Neuronal stem cell (in vitro differentiated cells): Measurements from ENCODE around the gene ANOS1.

Experiments
- DNase-seq: peaks from one replicate; pipeline ENCODE4 v3.0.0-alpha.2; 2013; ENCODE audit warnings: low spot score
- H2AFZ ChIP-seq: one replicate; pipeline ENCODE4 v1.6.1; 2013; ENCODE audit warnings: mild to moderate bottlenecking, low read length, inconsistent platforms
- H2AK5ac ChIP-seq: 2 replicates; pipeline ENCODE4 v1.6.1; 2013; ENCODE audit warnings: low read depth, mild to moderate bottlenecking, inconsistent platforms, low read length, moderate library complexity, mixed read lengths
- H2BK120ac ChIP-seq: 2 replicates; pipeline ENCODE4 v1.6.1; 2013; ENCODE audit warnings: low read depth, mild to moderate bottlenecking, inconsistent platforms, low read length, moderate library complexity, mixed read lengths
- H2BK12ac ChIP-seq: one replicate; pipeline ENCODE4 v1.6.1; 2013; ENCODE audit warnings: low read length, inconsistent platforms
- H2BK15ac ChIP-seq: 2 replicates; pipeline ENCODE4 v1.6.1; 2013; ENCODE audit warnings: mild to moderate bottlenecking, low read length, inconsistent platforms, mixed read lengths
- H2BK5ac ChIP-seq: one replicate; pipeline ENCODE4 v1.6.1; 2013; ENCODE audit warnings: inconsistent platforms, mild to moderate bottlenecking, low read length, moderate library complexity
- H3K14ac ChIP-seq: one replicate; pipeline ENCODE4 v1.6.1; 2013; ENCODE audit warnings: low read length, inconsistent platforms
- H3K18ac ChIP-seq: 2 replicates; pipeline ENCODE4 v1.6.1; 2013; ENCODE audit warnings: low read length, inconsistent platforms
- H3K23ac ChIP-seq: 2 replicates; pipeline ENCODE4 v1.6.1; 2013; ENCODE audit warnings: low read depth, mild to moderate bottlenecking, mixed read lengths, low read length, inconsistent platforms; ENCODE audit not compliant: poor library complexity
- H3K27ac ChIP-seq: replicated peaks from 3 replicates; pipeline ENCODE4 v1.5.1; 2013; ENCODE audit warnings: low read length, inconsistent platforms
- H3K27me3 ChIP-seq, 3 experiments: 2 replicates each; pipeline ENCODE4 v1.6.1; 2013; ENCODE audit warnings: low read length in 3 of 3, mild to moderate bottlenecking in 2 of 3, inconsistent platforms in 1 of 3, low read depth in 1 of 3, mixed read lengths in 1 of 3, moderate library complexity in 1 of 3; ENCODE audit not compliant: control insufficient read depth in 3 of 3, insufficient read depth in 3 of 3
- H3K36me3 ChIP-seq, 2 donors: replicated peaks in 1 of 2; 2 replicates each; pipeline ENCODE4 v1.6.1; 2013; ENCODE audit warnings: low read length in 2 of 2; ENCODE audit not compliant: control insufficient read depth in 2 of 2, insufficient read depth in 2 of 2
- H3K4ac ChIP-seq: 2 replicates; pipeline ENCODE4 v1.6.1; 2013; ENCODE audit warnings: inconsistent platforms, mild to moderate bottlenecking, low read length, moderate library complexity
- H3K4me1 ChIP-seq, 2 donors: 1 replicate in 1 of 2; 2 replicates in 1 of 2; pipeline ENCODE4 v1.6.1; 2013; ENCODE audit warnings: low read length in 2 of 2, low read depth in 1 of 2; ENCODE audit not compliant: control insufficient read depth in 2 of 2, insufficient read depth in 1 of 2
- H3K4me2 ChIP-seq: one replicate; pipeline ENCODE4 v1.6.1; 2013; ENCODE audit warnings: mild to moderate bottlenecking, low read length, inconsistent platforms; ENCODE audit not compliant: insufficient read depth, poor library complexity, severe bottlenecking
- H3K4me3 ChIP-seq, 2 donors: 2 replicates each; pipeline ENCODE4 v1.5.1; 2013; ENCODE audit warnings: low read length in 2 of 2, mild to moderate bottlenecking in 2 of 2, inconsistent platforms in 1 of 2, moderate library complexity in 1 of 2
- H3K79me1 ChIP-seq: one replicate; pipeline ENCODE4 v1.6.1; 2013; ENCODE audit warnings: low read depth, mild to moderate bottlenecking, inconsistent platforms, low read length, moderate library complexity
- H3K9ac ChIP-seq: one replicate; pipeline ENCODE4 v1.6.1; 2013; ENCODE audit warnings: mild to moderate bottlenecking, low read depth, low read length, inconsistent platforms; ENCODE audit not compliant: poor library complexity
- H3K9me3 ChIP-seq, 2 donors: replicated peaks in 1 of 2; 2 replicates each; pipeline versions ENCODE3 to v1.6.1; 2013; ENCODE audit warnings: low read length in 2 of 2, mild to moderate bottlenecking in 2 of 2, inconsistent platforms in 1 of 2, low read depth in 1 of 2, mixed read lengths in 1 of 2, moderate library complexity in 1 of 2; ENCODE audit not compliant: control insufficient read depth in 2 of 2, insufficient read depth in 1 of 2
- H4K8ac ChIP-seq: one replicate; pipeline ENCODE4 v1.6.1; 2013; ENCODE audit warnings: low read depth, mild to moderate bottlenecking, inconsistent platforms, low read length, moderate library complexity
- H4K91ac ChIP-seq: one replicate; pipeline ENCODE4 v1.6.1; 2013; ENCODE audit warnings: low read length, low read depth, mild to moderate bottlenecking, inconsistent platforms; ENCODE audit not compliant: poor library complexity
- WGBS, 2 donors: extraction: QIAGEN DNeasy Blood & Tissue Kit; methylation state at CpG; one replicate each; pipeline ENCODE4 v1.1.7; 2013; ENCODE audit warnings: missing lambda C conversion rate in 2 of 2, mixed read lengths in 1 of 2; ENCODE audit not compliant: insufficient read length in 2 of 2, insufficient replicate concordance in 1 of 2; ENCODE audit errors: extremely low coverage in 2 of 2; 5-methylcytosine and 5-hydroxymethylcytosine counted together

ANOS1 gene

DNA sequence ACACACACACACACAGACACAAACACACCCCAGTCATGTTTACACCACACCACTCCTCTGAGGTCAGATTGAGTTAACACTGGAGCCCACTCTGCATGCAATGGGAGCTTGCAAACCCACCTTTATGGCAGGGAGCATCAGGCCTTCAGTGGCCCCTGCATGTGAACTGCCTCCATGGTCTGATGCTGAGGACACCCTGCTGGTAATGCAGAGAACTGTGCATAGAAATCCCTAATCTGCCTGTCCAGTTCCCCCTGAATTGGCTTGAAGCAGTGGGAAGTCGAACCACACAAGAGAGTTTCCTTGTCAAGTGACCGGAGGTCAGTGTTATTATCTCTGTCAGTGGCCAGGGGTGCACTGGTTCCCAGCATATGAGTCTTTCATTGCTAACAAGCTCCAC, 59.8 kb downstream of the ANOS1 start:
- no peak overlapping the region for H3K4me2 ChIP-seq
- no peak overlapping the region for H4K91ac ChIP-seq
- H2BK15ac ChIP-seq: no peak overlapping the region
- no peak overlapping the region for H3K9ac ChIP-seq
- no peak overlapping the region for H3K4ac ChIP-seq
- no peaks in the 10 kb centered on the region for H3K36me3 ChIP-seq
- peaks cover 0 to 13% of the 10 kb centered on the region in 2 donors for H3K4me1 ChIP-seq
- H3K23ac ChIP-seq: no peak overlapping the region
- peaks cover 3% of the 10 kb centered on the region for H3K79me1 ChIP-seq
- DNase-seq: no peak
- H3K9me3 ChIP-seq: no peaks in the 10 kb centered on the region
- H3K27me3 ChIP-seq: peaks cover 0 to 5% (median 0%) of the 10 kb centered on the region in 3 experiments
- H3K4me3 ChIP-seq: no peak overlapping the region
- no peak overlapping the region for H2BK5ac ChIP-seq
- H2AFZ ChIP-seq: no peak overlapping the region
- H3K27ac ChIP-seq: no peak overlapping the region
- H3K18ac ChIP-seq: no peak overlapping the region
- H3K14ac ChIP-seq: no peak overlapping the region
- no CpG with 5 or more reads among the region's 2 CpGs for WGBS, 2 donors
- no peak overlapping the region for H2AK5ac ChIP-seq
- H2BK120ac ChIP-seq: no peak overlapping the region
- no peak overlapping the region for H4K8ac ChIP-seq
- no peak overlapping the region for H2BK12ac ChIP-seq

DNA sequence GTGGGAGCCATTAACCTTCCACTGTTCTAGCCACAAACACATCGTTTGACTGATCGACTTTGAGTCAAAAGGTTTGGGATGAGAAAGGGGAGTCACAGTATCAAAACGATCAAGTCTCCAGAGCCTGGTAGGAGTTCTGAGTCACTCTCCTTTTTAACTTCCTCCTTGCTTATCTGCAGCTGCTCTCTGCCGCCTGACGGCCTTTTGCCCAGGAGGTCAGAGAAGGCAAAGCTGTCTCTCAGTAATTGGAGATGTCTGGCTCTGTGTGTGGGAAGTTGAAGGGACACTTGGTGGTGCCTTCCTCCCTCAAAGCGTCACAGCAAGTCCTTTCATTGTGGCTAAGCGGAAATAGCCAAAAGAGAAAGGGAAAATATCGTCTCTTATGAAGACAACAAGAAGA, 63.1 kb downstream of the ANOS1 start:
- Histone ChIP-seq H3K4me1 (peaks cover 0 to 11% of the 10 kb centered on the region in 2 donors), H2AK5ac (no peak overlapping the region), H3K18ac (no peak overlapping the region), H4K8ac (no peak overlapping the region), H2BK5ac (no peak overlapping the region), H2AFZ (peak overlapping the region; percentile 8), H2BK15ac (no peak overlapping the region), H3K4me3 (no peak overlapping the region), H3K9ac (no peak overlapping the region), H3K14ac (no peak overlapping the region), H3K27me3 (peaks cover 0 to 5% (median 0%) of the 10 kb centered on the region in 3 experiments), H3K4ac (no peak overlapping the region), H3K4me2 (no peak overlapping the region), H3K9me3 (no peaks in the 10 kb centered on the region), H3K79me1 (peaks cover 4% of the 10 kb centered on the region), H2BK120ac (no peak overlapping the region), H2BK12ac (no peak overlapping the region), H4K91ac (no peak overlapping the region), H3K23ac (no peak overlapping the region), H3K27ac (peak overlapping the region; percentile 49), H3K36me3 (no peaks in the 10 kb centered on the region)
- no peak for DNase-seq
- WGBS, 2 donors: no CpG with 5 or more reads among the region's 8 CpGs

DNA sequence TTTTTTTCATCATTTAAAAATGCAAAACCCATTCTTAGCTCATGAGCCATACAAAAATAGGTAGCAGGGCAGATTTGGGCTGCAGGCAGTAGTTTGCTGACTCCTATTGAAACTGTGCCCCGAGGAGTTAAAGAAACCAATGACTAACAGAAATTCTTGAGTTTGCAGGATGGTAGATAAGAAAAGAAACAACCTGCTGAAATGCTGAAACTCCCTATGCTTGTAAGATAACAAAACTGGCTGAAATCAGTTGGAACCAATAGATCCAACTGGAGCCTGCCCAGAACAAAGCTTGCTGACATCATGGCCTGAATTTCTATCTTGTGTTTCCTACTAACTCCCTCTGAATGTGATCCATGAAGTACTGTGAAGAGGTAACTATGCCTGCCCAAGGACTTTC, 68.6 kb downstream of the ANOS1 start:
- Histone ChIP-seq H3K36me3 (no peaks in the 10 kb centered on the region), H3K27me3 (no peaks in the 10 kb centered on the region), H3K79me1 (peaks cover 2% of the 10 kb centered on the region), H4K8ac (no peak overlapping the region), H3K23ac (no peak overlapping the region), H2BK120ac (no peak overlapping the region), H2BK5ac (no peak overlapping the region), H2BK12ac (no peak overlapping the region), H3K14ac (no peak overlapping the region), H3K18ac (no peak overlapping the region), H3K4me2 (no peak overlapping the region), H3K4me3 (no peak overlapping the region), H2AK5ac (no peak overlapping the region), H3K4ac (no peak overlapping the region), H2AFZ (no peak overlapping the region), H3K27ac (no peak overlapping the region), H3K9me3 (no peaks in the 10 kb centered on the region), H3K4me1 (no peaks in the 10 kb centered on the region), H2BK15ac (no peak overlapping the region), H4K91ac (no peak overlapping the region), H3K9ac (no peak overlapping the region)
- no CpG with 5 or more reads among the region's 1 CpG for WGBS, 2 donors
- no peak for DNase-seq

DNA sequence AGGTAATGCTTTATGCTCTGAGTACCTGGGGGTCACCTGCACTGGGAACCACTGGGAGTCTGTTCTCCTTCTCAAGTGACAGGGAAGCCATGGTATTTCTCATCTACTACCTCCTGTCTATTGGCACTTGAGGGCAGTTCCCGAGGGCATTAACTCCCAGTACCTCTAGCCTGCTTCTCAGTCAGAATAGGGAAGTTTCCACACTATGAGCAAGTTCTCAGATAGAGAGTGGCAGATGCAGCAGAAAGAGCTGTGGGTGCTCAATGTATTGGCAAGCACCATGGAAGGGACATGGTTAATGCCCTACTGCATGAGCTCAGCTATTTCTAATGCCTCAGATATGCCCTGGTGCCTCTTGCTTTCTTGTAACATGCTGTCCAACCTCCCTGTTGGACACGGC, 74.1 kb downstream of the ANOS1 start:
- Histone ChIP-seq H2AFZ (no peak overlapping the region), H2BK15ac (no peak overlapping the region), H3K9ac (no peak overlapping the region), H3K27ac (no peak overlapping the region), H3K4me1 (no peaks in the 10 kb centered on the region), H3K4me3 (no peak overlapping the region), H4K8ac (no peak overlapping the region), H3K23ac (no peak overlapping the region), H3K14ac (no peak overlapping the region), H2BK120ac (no peak overlapping the region), H3K36me3 (no peaks in the 10 kb centered on the region), H3K4ac (no peak overlapping the region), H2BK12ac (no peak overlapping the region), H3K9me3 (peaks cover 0 to 1% of the 10 kb centered on the region in 2 donors), H3K18ac (no peak overlapping the region), H3K27me3 (no peaks in the 10 kb centered on the region), H3K4me2 (no peak overlapping the region), H3K79me1 (no peaks in the 10 kb centered on the region), H2BK5ac (no peak overlapping the region), H2AK5ac (no peak overlapping the region), H4K91ac (no peak overlapping the region)
- no peak for DNase-seq
- WGBS, 2 donors: no CpG with 5 or more reads among the region's 2 CpGs
